Fibroblast of lung (primary cell): ENCODE measurements around the gene TCP1. TPM values are rescaled to one million over a fixed set of nuclear protein-coding genes. Genes with fewer than 3 reads are reported as not detected.
"Not testable (repeated sequence)": the region's sequence is repeated elsewhere in the genome, so short reads cannot be mapped to it uniquely, and the experiment has no call there.

ENCODE experiments used
- DNase-seq, 2 donors: peaks; one replicate each; pipeline versions ENCODE4 v3.0.0 to v3.0.0-alpha.2; 2010; ENCODE audit warnings: low read depth in 2 of 2
- H2AFZ ChIP-seq: 2 replicates; pipeline ENCODE4 v1.5.1; 2012; ENCODE audit warnings: low read length, control low read depth, inconsistent platforms
- H3K27ac ChIP-seq: 2 replicates; pipeline ENCODE4 v1.5.1; 2011; ENCODE audit warnings: low read length, control low read depth; ENCODE audit not compliant: insufficient read depth
- H3K27me3 ChIP-seq: 2 replicates; pipeline ENCODE4 v1.5.1; 2011; ENCODE audit warnings: mild to moderate bottlenecking, low read length; ENCODE audit not compliant: control insufficient read depth, insufficient read depth
- H3K36me3 ChIP-seq: 2 replicates; pipeline ENCODE4 v1.5.1; 2011; ENCODE audit warnings: low read length; ENCODE audit not compliant: control insufficient read depth, insufficient read depth
- H3K4me1 ChIP-seq: 2 replicates; pipeline ENCODE4 v1.5.1; 2011; ENCODE audit warnings: low read length; ENCODE audit not compliant: control insufficient read depth, insufficient read depth; ENCODE audit errors: extremely low read depth
- H3K4me2 ChIP-seq: 2 replicates; pipeline ENCODE4 v1.5.1; 2011; ENCODE audit warnings: low read length, control low read depth; ENCODE audit not compliant: insufficient read depth; ENCODE audit errors: extremely low read depth
- H3K4me3 ChIP-seq, 4 experiments: fragments of 200-600 bp in 1 of 4; sonication (generic) in 1 of 4; replicated peaks in 1 of 4; 2 replicates each; pipeline ENCODE4 v1.5.1; 2011 to 2016; ENCODE audit warnings: low read length in 4 of 4, low read depth in 3 of 4, mild to moderate bottlenecking in 3 of 4, control low read depth in 2 of 4, inconsistent platforms in 1 of 4, mixed read lengths in 1 of 4; ENCODE audit not compliant: insufficient read depth in 1 of 4; ENCODE audit errors: control extremely low read depth in 1 of 4
- H3K79me2 ChIP-seq: 2 replicates; pipeline ENCODE4 v1.5.1; 2012; ENCODE audit warnings: mild to moderate bottlenecking, low read length, inconsistent platforms; ENCODE audit not compliant: control insufficient read depth, insufficient read depth
- H3K9ac ChIP-seq: 2 replicates; pipeline ENCODE4 v1.5.1; 2011; ENCODE audit warnings: mild to moderate bottlenecking, low read length, control low read depth; ENCODE audit not compliant: insufficient read depth
- H3K9me3 ChIP-seq: 2 replicates; pipeline ENCODE4 v1.5.1; 2012; ENCODE audit warnings: low read depth, low read length; ENCODE audit not compliant: control insufficient read depth, insufficient read depth
- H4K20me1 ChIP-seq: 2 replicates; pipeline ENCODE4 v1.5.1; 2011; ENCODE audit warnings: low read length; ENCODE audit not compliant: control insufficient read depth, insufficient read depth; ENCODE audit errors: extremely low read depth
- EZH2 ChIP-seq: IDR thresholded peaks from 2 replicates; pipeline ENCODE4 v1.5.1; 2012; ENCODE audit warnings: low read length, control low read depth, mild to moderate bottlenecking; ENCODE audit errors: missing control alignments
- polyA plus RNA-seq, 2 donors: library from polyadenylated mRNA; depleted of rRNA in 1 of 2; stranded (reverse) in 1 of 2; unstranded in 1 of 2; fragments of >200 nt; gene quantifications; 2 replicates each; pipeline ENCODE4 v1.2.1, GENCODE V29; 2011 to 2012; ENCODE audit warnings: missing spikeins in 1 of 2
- total RNA-seq: library from RNA; depleted of rRNA; stranded (reverse); fragments of >200 nt; gene quantifications from 2 replicates; pipeline ENCODE4 v1.2.1, GENCODE V29; 2014
- TF ChIP-seq, protein P1 (sequence below), 2 donors: IDR thresholded peaks in 1 of 2; conservative IDR thresholded peaks in 1 of 2; 1 replicate in 1 of 2; 2 replicates in 1 of 2; pipeline ENCODE4 v1.5.1; 2011 to 2012; ENCODE audit warnings: low read length in 2 of 2, control low read depth in 1 of 2, inconsistent platforms in 1 of 2, low read depth in 1 of 2, mild to moderate bottlenecking in 1 of 2

TCP1 gene
- total and polyA plus RNA-seq, 2 donors (not counting 1 experiment from before 2014, with no cell fraction given): 142 to 231 TPM

DNA sequence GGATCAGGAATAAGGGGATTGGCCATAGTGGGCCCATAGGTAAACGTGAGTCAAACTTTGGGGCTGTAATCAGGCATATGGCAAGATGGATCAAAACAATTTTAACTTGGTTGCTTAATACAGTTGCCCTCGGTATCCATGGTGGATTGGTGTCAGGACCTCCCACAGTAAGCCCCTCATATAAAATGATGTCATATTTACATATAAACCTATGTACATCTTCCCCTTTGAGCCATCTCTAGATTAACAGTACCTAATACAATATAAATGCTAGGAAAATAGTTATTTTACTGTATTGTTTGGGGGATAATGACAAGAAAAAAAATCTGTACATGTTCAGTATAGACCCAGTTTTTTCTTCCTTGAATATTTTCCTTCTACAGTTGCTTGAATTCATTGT, 35.0 kb downstream of the TCP1 start:
- no peak for DNase-seq
- Histone ChIP-seq H3K27ac (no peak overlapping the region), H2AFZ (no peak overlapping the region), H4K20me1 (no peaks in the 10 kb centered on the region), H3K9ac (no peak overlapping the region), H3K4me2 (no peak overlapping the region), H3K79me2 (peaks cover 5% of the 10 kb centered on the region), H3K27me3 (no peaks in the 10 kb centered on the region), H3K9me3 (no peaks in the 10 kb centered on the region), H3K36me3 (peaks cover 22% of the 10 kb centered on the region), H3K4me3 (no peak overlapping the region), H3K4me1 (peaks cover 5% of the 10 kb centered on the region)
- no peak for TF ChIP-seq EZH2
- TF ChIP-seq, protein P1, sequence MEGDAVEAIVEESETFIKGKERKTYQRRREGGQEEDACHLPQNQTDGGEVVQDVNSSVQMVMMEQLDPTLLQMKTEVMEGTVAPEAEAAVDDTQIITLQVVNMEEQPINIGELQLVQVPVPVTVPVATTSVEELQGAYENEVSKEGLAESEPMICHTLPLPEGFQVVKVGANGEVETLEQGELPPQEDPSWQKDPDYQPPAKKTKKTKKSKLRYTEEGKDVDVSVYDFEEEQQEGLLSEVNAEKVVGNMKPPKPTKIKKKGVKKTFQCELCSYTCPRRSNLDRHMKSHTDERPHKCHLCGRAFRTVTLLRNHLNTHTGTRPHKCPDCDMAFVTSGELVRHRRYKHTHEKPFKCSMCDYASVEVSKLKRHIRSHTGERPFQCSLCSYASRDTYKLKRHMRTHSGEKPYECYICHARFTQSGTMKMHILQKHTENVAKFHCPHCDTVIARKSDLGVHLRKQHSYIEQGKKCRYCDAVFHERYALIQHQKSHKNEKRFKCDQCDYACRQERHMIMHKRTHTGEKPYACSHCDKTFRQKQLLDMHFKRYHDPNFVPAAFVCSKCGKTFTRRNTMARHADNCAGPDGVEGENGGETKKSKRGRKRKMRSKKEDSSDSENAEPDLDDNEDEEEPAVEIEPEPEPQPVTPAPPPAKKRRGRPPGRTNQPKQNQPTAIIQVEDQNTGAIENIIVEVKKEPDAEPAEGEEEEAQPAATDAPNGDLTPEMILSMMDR (conservative IDR thresholded peaks at IDR 0.05 in 1 of 2, IDR thresholded peaks at IDR 0.05 in 1 of 2; ENCODE audit: low read depth in 1 of 2, low read length in 2 of 2): no peak

DNA sequence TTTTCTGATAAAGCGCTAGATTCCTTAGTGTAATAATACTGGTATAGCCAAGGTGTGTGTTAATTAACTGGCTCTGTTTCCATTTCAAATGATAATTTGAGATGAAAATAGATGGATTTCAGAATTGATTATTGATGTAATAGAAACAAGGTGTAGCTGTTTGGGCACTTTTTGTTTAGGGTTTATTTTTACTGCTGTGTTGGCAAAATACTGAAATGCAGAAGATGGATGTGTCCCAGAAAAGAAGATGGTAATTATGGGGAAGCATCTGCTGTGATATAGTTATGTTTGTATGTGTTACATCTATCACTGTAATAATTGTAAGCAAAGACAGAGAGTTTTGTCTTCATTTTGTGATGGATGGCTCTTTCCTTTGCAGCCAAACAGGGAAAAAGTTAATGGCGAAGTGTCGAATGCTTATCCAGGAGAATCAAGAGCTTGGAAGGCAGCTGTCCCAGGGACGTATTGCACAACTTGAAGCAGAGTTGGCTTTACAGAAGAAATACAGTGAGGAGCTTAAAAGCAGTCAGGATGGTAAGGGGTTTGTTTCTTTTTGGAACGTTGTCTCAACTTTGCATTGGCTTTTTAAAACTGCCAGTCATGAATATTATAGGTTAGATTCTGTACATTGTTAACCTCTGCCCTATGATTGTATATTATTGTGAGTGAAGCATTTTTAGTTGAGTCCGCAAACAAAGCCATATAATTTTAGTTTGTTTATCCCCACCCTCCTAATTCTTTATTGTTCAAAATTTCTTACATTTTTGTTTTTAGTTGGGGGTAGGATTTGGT, 36.1 kb downstream of the TCP1 start:
- Histone ChIP-seq H3K36me3 (peaks cover 19% of the 10 kb centered on the region), H3K4me3 (no peak overlapping the region), H3K27me3 (no peaks in the 10 kb centered on the region), H3K4me1 (peaks cover under 1% of the 10 kb centered on the region), H4K20me1 (no peaks in the 10 kb centered on the region), H3K9ac (no peak overlapping the region), H3K79me2 (peaks cover 5% of the 10 kb centered on the region), H3K27ac (no peak overlapping the region), H3K9me3 (no peaks in the 10 kb centered on the region), H3K4me2 (no peak overlapping the region), H2AFZ (no peak overlapping the region)
- TF ChIP-seq, protein P1 (conservative IDR thresholded peaks at IDR 0.05 in 1 of 2, IDR thresholded peaks at IDR 0.05 in 1 of 2; ENCODE audit: low read depth in 1 of 2, low read length in 2 of 2): no peak
- TF ChIP-seq EZH2: no peak
- peak in 1 of 2 donors; percentile 29 for DNase-seq

DNA sequence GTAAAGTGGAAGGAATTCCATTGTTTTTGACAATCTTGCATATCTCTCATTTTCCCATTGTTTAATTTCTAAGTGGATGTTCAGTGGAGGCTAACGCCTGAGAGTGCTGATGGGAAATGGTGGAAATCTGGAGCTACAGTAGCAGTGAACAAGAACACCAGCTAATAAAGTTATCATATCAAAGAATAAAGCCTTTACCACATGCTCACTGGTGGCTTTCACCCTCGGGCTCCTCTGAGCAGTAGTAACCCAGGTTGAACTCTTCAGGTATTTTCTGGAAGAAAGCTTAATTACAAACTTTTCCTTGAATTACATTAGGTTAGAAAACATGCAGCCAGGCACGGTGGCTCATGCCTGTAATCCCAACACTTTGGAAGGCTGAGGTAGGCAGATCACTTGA, 38.0 kb downstream of the TCP1 start:
- no peak overlapping the region for H3K9ac ChIP-seq
- peaks cover 17% of the 10 kb centered on the region for H3K36me3 ChIP-seq
- H3K27me3 ChIP-seq: no peaks in the 10 kb centered on the region
- peaks cover 5% of the 10 kb centered on the region for H3K79me2 ChIP-seq
- H3K27ac ChIP-seq: no peak overlapping the region
- no peaks in the 10 kb centered on the region for H4K20me1 ChIP-seq
- H3K4me3 ChIP-seq: no peak overlapping the region
- H3K4me2 ChIP-seq: no peak overlapping the region
- no peak for DNase-seq
- TF ChIP-seq, protein P1 (conservative IDR thresholded peaks at IDR 0.05 in 1 of 2, IDR thresholded peaks at IDR 0.05 in 1 of 2; ENCODE audit: low read depth in 1 of 2, low read length in 2 of 2): no peak
- TF ChIP-seq EZH2: no peak
- H3K4me1 ChIP-seq: no peaks in the 10 kb centered on the region
- no peak overlapping the region for H2AFZ ChIP-seq
- H3K9me3 ChIP-seq: no peaks in the 10 kb centered on the region

DNA sequence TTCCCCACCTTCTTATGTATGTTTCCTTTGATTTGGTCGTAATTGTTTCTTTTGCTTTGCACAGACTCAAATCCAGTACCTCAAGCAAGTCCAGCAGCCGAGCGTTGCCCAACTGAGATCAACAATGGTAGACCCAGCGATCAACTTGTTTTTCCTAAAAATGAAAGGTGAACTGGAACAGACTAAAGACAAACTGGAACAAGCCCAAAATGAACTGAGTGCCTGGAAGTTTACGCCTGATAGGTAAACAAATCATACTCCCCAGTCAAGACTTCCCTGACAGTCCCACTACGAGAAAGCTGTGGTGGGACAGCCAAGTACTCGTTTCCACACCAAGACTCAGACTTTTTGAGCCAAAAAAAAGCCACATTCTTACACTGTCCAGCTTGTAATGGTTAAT, 41.3 kb downstream of the TCP1 start:
- not testable (repeated sequence) for H3K27me3 ChIP-seq, H3K4me2 ChIP-seq, H4K20me1 ChIP-seq, H3K4me3 ChIP-seq, H2AFZ ChIP-seq, DNase-seq, H3K9me3 ChIP-seq, H3K27ac ChIP-seq, H3K9ac ChIP-seq, H3K4me1 ChIP-seq, H3K79me2 ChIP-seq
- H3K36me3 ChIP-seq: peaks cover 10% of the 10 kb centered on the region
